Prostate gland (tissue), 2 donors: Measurements from ENCODE around the gene ZCCHC14.

Source experiments
- CTCF ChIP-seq, 4 experiments: fragments of 200-600 bp in 2 of 4; fragments of 450-650 bp in 2 of 4; sonication (generic) in 2 of 4; IDR thresholded peaks; 1 replicate in 3 of 4; 2 replicates in 1 of 4; pipeline ENCODE4 v1.5.1; 2016 to 2019; ENCODE audit warnings: antibody characterized with exemption in 4 of 4, mild to moderate bottlenecking in 2 of 4, moderate library complexity in 2 of 4
- POLR2A ChIP-seq: fragments of 450-650 bp; IDR thresholded peaks from one replicate; pipeline ENCODE4 v1.6.1; 2016; ENCODE audit warnings: antibody characterized with exemption, mild to moderate bottlenecking

- TF ChIP-seq POLR2A (no peak), CTCF (IDR thresholded peaks at IDR 0.05) (no peak)
These were observed 83.7 kb downstream of the ZCCHC14 start for GRCh38 chr16:87409153-87409552.
